Gastroesophageal sphincter (tissue), 4 donors: ENCODE measurements around the gene NAPSA. TPM values are rescaled to one million over a fixed set of nuclear protein-coding genes. Genes with fewer than 3 reads are reported as not detected.
A peak's percentile ranks its signal among the peaks of the same experiment; 100 is the strongest.

Source experiments
- ATAC-seq: fragments of 150-250 bp; one replicate; pipeline ENCODE4 v1.9.1; 2016; ENCODE audit warnings: mild to moderate bottlenecking, moderate library complexity
- H3K27ac ChIP-seq, 4 donors: fragments of 200-600 bp; sonication (generic) in 3 of 4; 1 replicate in 3 of 4; 2 replicates in 1 of 4; pipeline ENCODE4 v1.5.1; 2016 to 2019
- H3K27me3 ChIP-seq: fragments of 200-600 bp; sonication (generic); one replicate; pipeline ENCODE4 v1.5.1; 2019
- H3K36me3 ChIP-seq, 2 donors: fragments of 200-600 bp; sonication (generic); one replicate each; pipeline ENCODE4 v1.5.1; 2019; ENCODE audit warnings: control low read depth in 1 of 2
- H3K4me1 ChIP-seq, 3 donors: fragments of 200-600 bp; sonication (generic); 1 replicate in 2 of 3; 2 replicates in 1 of 3; pipeline ENCODE4 v1.5.1; 2016 to 2019; ENCODE audit warnings: control low read depth in 2 of 3
- H3K4me3 ChIP-seq, 2 donors: fragments of 200-600 bp; sonication (generic); one replicate each; pipeline ENCODE4 v1.5.1; 2019; ENCODE audit warnings: mild to moderate bottlenecking in 1 of 2, moderate library complexity in 1 of 2
- H3K9me3 ChIP-seq, 3 donors: fragments of 200-600 bp; sonication (generic); one replicate each; pipeline ENCODE4 v1.5.1; 2017 to 2019; ENCODE audit warnings: control low read depth in 2 of 3
- EP300 ChIP-seq: sonication (generic); formaldehyde crosslinking; IDR thresholded peaks from one replicate; pipeline ENCODE4 v1.6.1; 2017; ENCODE audit warnings: antibody characterized with exemption, mild to moderate bottlenecking
- POLR2A ChIP-seq, 2 donors: fragments of 450-650 bp; IDR thresholded peaks; one replicate each; pipeline ENCODE4 v1.6.1; 2017; ENCODE audit warnings: antibody characterized with exemption in 2 of 2, mild to moderate bottlenecking in 2 of 2, moderate library complexity in 1 of 2
- POLR2AphosphoS5 ChIP-seq: sonication (generic); formaldehyde crosslinking; IDR thresholded peaks from one replicate; pipeline ENCODE4 v1.6.1; 2017; ENCODE audit warnings: antibody characterized with exemption
- WGBS, 2 donors: methylation state at CpG; one replicate each; pipeline ENCODE4 v1.1.5; 2018; ENCODE audit warnings: low coverage in 1 of 2; 5-methylcytosine and 5-hydroxymethylcytosine counted together
- total RNA-seq, 4 donors: library from RNA; depleted of rRNA; stranded (reverse); fragments of >200 nt; gene quantifications; one replicate each; pipeline ENCODE4 v1.1.0, GENCODE V29; 2016
- TF ChIP-seq, protein P1 (sequence below), 4 experiments: fragments of 200-600 bp in 2 of 4; fragments of 450-650 bp in 2 of 4; sonication (generic) in 1 of 4; IDR thresholded peaks; one replicate each; pipeline ENCODE4 v1.5.1; 2017 to 2019; ENCODE audit warnings: antibody characterized with exemption in 4 of 4, mild to moderate bottlenecking in 2 of 4, moderate library complexity in 2 of 4

The NAPSA gene
- total RNA-seq, 4 donors from 2014 or later = 1.0 TPM; not detected in 3

DNA sequence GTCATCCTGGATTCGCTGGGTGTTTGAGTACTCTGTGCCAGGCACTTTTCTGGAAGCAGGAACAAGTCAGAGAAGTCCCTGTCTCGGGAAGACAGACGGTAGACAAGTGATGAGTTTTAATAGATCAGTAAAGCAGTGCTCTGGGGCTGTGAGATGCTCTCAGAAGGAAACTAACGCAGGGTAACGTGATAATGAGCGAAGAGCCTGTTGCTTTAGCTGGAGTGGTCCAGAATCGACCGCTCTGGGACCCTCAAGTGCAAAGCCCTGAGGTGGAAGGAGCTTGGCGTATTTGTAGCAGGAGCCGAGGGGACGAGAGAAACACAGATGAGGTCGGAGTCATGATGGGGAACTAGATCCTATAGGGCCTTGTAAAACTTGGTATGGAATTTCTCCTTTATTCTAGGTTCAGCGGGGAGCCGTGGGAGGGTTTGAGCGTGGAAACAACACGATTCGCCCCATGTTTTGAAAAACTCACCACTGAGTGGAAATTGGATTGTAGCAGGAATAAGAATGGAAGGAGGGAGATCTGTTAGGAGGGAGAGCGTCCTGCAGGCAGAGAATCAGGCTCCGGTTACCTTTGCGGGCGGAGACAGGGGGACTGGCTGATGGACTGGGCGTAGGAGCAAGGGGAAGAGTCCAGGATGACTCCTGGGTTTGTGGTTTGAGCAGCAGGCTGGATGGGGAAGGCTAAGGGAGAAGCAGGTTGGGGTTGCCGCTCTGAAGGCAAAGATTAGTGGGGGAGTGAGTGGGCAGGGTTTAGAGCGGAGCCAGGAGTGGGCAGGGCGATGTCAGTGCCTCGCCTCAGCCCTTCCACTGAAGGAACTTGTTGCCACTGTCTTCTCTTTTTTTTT, 19.5 kb upstream of the NAPSA start:
- 8 to 16% methylated on average over 15 to 18 of the region's 26 CpGs for WGBS, 2 donors

DNA sequence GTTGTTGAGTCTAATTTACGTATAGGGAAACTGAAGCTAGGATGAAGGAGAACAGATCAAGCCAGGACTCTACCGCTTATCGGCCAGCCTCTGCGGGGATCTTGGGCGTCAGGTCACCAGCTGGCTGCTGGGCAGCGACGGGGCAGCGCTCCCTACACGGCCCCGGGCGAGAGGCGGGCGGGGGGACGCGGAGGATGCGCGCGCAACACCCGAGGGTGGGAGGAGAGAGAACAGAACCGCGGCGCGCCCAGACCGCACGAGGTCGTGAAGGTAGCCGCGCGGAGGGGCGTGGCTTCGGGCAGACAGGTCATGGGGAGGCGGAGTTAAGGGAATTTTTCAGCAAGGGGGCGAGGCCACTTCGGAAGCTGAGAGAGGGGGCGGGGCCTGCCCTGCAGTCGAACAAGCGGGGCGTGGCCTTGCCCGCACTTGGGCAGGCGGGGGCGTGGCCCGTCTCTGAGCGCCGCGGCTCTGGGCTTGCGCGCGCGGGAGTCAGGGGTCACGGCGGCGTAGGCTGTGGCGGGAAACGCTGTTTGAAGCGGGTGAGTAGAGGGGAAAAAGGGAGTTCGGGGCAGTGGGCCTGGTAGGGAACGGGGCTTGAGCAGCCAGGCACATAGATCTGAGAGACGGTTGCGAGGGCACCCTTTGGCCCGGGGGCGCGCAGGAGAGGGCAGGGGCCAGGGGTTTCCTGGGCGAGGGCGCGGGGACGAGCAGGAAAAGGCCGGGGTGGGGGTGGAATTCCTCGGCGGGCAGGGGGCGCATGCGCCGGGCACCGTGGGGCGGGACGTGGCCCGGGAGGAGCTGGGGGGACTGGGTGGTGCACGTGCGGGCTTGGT, 18.6 kb upstream of the NAPSA start, which contains the start of gene POLD1:
Gene POLD1, plus strand, starts transcription at position 496 of the 833 bp plus-strand sequence. CDS start 14,505 bp downstream, outside the sequence.
- Histone ChIP-seq H3K27me3 (no peaks in the 10 kb centered on the region), H3K4me1 (peaks cover 0 to 37% (median 7%) of the 10 kb centered on the region in 3 donors), H3K4me3 (peak within 1 kb of the TSS; percentile 46 to 79), H3K9me3 (no peaks in the 10 kb centered on the region), H3K36me3 (peaks cover 0 to 51% of the 10 kb centered on the region in 2 donors), H3K27ac (peak within 1 kb of the TSS; percentile 45 to 93 (median 88))
- whole genome bisulfite sequencing, 2 donors = 0 to 2% methylated on average over 3 to 19 of the region's 78 CpGs
- peak; percentile 94 for ATAC-seq
- TF ChIP-seq, protein P1, sequence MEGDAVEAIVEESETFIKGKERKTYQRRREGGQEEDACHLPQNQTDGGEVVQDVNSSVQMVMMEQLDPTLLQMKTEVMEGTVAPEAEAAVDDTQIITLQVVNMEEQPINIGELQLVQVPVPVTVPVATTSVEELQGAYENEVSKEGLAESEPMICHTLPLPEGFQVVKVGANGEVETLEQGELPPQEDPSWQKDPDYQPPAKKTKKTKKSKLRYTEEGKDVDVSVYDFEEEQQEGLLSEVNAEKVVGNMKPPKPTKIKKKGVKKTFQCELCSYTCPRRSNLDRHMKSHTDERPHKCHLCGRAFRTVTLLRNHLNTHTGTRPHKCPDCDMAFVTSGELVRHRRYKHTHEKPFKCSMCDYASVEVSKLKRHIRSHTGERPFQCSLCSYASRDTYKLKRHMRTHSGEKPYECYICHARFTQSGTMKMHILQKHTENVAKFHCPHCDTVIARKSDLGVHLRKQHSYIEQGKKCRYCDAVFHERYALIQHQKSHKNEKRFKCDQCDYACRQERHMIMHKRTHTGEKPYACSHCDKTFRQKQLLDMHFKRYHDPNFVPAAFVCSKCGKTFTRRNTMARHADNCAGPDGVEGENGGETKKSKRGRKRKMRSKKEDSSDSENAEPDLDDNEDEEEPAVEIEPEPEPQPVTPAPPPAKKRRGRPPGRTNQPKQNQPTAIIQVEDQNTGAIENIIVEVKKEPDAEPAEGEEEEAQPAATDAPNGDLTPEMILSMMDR (IDR thresholded peaks at IDR 0.05) = no peak
- no peak for TF ChIP-seq EP300
- peak; percentile 74 for TF ChIP-seq POLR2AphosphoS5
- TF ChIP-seq POLR2A (IDR thresholded peaks at IDR 0.05) = peak; percentile 9 to 27

More for the DNA sequence above, 19.5 kb upstream of the NAPSA start:
- no peak for ATAC-seq
- TF ChIP-seq, protein P1 (IDR thresholded peaks at IDR 0.05) = no peak
- no peak for TF ChIP-seq POLR2AphosphoS5
- no peak for TF ChIP-seq EP300
- TF ChIP-seq POLR2A (IDR thresholded peaks at IDR 0.05) = no peak
- H3K4me1 ChIP-seq = peaks cover 0 to 32% (median 7%) of the 10 kb centered on the region in 3 donors
- H3K27me3 ChIP-seq = no peaks in the 10 kb centered on the region
- no peaks in the 10 kb centered on the region for H3K9me3 ChIP-seq
- peak overlapping the region; percentile 46 to 79 for H3K4me3 ChIP-seq
- peaks cover 0 to 43% of the 10 kb centered on the region in 2 donors for H3K36me3 ChIP-seq
- peak overlapping the region; percentile 32 to 93 (median 88) for H3K27ac ChIP-seq

DNA sequence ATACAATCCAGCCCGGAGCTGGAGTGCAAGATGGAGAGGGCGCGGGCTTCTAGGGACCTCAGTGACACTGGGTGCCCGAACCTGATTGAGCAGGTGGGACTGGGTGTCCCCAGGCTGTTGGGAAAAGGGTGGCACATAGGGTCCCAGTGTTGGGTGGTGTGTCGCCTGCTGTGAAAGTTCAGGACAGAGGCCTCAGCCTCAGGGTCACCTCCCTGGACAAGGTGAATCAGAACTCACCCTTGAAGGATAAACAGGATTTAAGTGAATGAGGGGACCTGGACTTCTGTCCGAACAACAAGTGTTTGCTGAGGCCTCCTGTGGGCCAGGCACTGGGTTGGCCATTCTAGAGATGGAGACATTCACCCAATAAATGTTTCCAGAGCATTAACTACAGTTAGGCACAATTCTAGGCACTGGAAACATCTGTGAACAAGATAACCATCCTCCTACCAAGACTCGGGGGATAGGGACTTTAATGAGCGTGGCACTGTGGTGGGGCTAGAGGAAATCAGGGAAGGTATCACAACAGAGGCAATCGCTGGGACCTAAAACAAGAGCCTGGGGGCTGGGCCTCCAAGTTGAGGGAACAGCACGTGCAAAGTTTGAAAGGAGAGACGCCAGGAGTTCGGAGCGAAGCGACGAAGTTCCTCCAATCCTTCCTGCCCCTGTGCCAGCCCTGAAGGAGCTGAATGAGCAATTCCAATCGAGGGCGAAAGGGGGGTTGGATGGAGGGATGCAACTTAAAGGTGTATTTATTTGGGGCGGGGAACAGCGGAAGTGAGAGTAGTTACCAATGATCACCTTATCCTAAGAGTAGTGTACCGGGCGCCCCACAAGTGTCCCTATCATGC, 17.8 kb upstream of the NAPSA start:
- peak overlapping the region; percentile 46 to 79 for H3K4me3 ChIP-seq
- WGBS, 2 donors = 17 to 29% methylated on average over 5 to 14 of the region's 21 CpGs
- peaks cover 0 to 59% of the 10 kb centered on the region in 2 donors for H3K36me3 ChIP-seq
- TF ChIP-seq POLR2AphosphoS5 (no peak), EP300 (no peak), POLR2A (IDR thresholded peaks at IDR 0.05) (no peak)
- TF ChIP-seq, protein P1 (IDR thresholded peaks at IDR 0.05) = no peak
- no peaks in the 10 kb centered on the region for H3K27me3 ChIP-seq
- H3K27ac ChIP-seq = peak overlapping the region; percentile 45 to 93 (median 88)
- peaks cover 0 to 37% (median 7%) of the 10 kb centered on the region in 3 donors for H3K4me1 ChIP-seq
- H3K9me3 ChIP-seq = no peaks in the 10 kb centered on the region
- ATAC-seq = no peak

DNA sequence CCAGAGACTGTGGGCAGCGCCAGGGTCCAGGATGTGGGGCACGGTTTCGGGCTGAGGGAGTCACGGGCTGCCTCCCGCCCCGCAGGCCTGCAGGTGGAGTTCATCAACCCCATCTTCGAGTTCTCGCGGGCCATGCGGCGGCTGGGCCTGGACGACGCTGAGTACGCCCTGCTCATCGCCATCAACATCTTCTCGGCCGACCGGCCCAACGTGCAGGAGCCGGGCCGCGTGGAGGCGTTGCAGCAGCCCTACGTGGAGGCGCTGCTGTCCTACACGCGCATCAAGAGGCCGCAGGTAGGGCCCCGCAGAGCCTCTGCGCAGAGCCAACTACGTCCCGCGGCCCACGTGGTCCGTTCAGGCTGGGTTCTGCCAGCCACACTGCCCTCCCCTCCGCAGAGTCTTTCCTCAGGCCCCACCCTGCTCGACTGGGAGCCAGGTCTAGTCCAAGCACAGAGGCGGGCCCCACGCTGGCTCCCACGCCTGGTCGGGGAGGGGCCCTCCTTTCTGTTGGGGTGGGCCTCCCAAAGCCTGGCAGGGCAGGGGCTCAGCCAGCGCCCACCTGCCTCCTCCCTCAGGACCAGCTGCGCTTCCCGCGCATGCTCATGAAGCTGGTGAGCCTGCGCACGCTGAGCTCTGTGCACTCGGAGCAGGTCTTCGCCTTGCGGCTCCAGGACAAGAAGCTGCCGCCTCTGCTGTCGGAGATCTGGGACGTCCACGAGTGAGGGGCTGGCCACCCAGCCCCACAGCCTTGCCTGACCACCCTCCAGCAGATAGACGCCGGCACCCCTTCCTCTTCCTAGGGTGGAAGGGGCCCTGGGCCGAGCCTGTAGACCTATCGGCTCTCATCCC, 16.7 kb upstream of the NAPSA start:
- Histone ChIP-seq H3K36me3 (peaks cover 0 to 65% of the 10 kb centered on the region in 2 donors), H3K4me1 (peaks cover 0 to 43% (median 9%) of the 10 kb centered on the region in 3 donors), H3K27me3 (no peaks in the 10 kb centered on the region), H3K9me3 (no peaks in the 10 kb centered on the region), H3K27ac (peak overlapping the region in 1 of 4 donors; percentile 93), H3K4me3 (no peak overlapping the region)
- WGBS, 2 donors = 92% methylated on average over 10 of the region's 58 CpGs; no CpG with 5 or more reads in 1 of the 2 donors
- TF ChIP-seq, protein P1 (IDR thresholded peaks at IDR 0.05) = no peak
- TF ChIP-seq POLR2AphosphoS5 = no peak
- TF ChIP-seq EP300 = no peak
- no peak for TF ChIP-seq POLR2A (IDR thresholded peaks at IDR 0.05)
- no peak for ATAC-seq
